GM18519 (cell line): ENCODE results near the gene ANO4.
"Not testable (repeated sequence)": the region's sequence is repeated elsewhere in the genome, so short reads cannot be mapped to it uniquely, and the experiment has no call there.

Experiments
- ATAC-seq: cut with Tn5 transposase; IDR thresholded peaks from one replicate; pipeline ENCODE4 v1.9.1; 2021; ENCODE audit warnings: mild to moderate bottlenecking, moderate library complexity; ENCODE audit not compliant: unreplicated experiment, low FRiP score

ANO4 gene

GRCh38 chr12:100867639-100868393, 73.2 kb downstream of the ANO4 start:
- no peak for ATAC-seq

- ATAC-seq: no peak
Observed at GRCh38 chr12:100868487-100868886, 73.9 kb downstream of the ANO4 start.

- no peak for ATAC-seq
Observed at GRCh38 chr12:100871195-100871734, 76.7 kb downstream of the ANO4 start.

DNA sequence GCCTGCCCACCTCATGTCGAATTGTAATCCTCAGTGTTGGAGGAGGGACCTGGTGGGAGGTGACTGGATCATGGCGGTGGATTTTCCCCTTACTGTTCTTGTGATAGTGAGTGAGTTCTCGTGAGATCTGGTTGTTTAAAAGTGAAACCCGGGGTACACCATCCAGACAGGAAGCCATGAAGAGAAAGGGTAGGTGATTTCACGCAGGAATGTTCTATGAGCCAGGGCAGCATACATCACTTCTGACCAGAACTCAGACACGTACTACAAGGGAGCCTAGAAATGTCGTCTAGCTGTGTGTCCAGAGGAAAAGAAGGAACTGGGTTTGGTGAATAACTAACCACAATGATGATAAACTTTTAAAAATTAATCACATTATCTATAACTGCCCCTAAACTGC, 80.6 kb downstream of the ANO4 start:
- no peak for ATAC-seq

DNA sequence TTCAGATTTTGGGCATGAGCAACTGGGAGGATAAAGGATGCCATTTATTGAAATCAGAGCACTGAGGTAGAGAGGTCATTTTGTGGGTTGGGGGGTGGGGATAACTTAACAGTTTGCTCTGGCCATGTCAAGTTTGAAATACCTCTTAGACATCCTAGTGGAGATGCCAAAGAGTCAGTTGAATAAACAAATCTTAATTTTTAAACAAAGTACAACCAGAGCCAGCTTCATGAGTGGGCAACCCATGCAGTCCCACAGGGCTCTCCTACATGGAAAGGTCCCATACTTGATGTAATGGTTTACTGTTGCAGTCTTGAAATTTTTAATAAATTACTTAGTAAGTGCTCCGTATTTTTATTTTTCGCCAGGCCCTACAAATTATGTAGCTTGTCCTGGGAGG, 81.2 kb downstream of the ANO4 start:
- no peak for ATAC-seq

GRCh38 chr12:100877776-100878175, 83.2 kb downstream of the ANO4 start:
- ATAC-seq: no peak

DNA sequence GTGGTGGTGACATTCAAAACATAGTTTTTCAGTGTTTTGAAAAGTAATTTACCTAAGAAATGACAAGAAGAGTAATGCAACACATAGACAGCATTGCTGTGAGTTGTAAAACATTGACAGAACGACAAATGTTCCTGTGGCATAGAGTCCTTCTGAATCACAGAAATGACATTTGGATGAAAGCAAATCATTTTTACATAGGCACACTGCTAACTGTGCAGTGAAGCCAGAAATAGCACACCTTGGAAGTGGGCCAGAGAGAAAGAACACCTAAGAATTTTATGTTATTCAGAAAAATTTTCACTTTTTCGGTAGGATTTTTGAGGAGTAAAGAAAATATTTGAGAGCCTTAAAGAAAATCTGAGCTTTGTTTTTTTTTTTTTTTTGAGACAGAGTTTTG, 100.6 kb downstream of the ANO4 start:
- no peak for ATAC-seq

DNA sequence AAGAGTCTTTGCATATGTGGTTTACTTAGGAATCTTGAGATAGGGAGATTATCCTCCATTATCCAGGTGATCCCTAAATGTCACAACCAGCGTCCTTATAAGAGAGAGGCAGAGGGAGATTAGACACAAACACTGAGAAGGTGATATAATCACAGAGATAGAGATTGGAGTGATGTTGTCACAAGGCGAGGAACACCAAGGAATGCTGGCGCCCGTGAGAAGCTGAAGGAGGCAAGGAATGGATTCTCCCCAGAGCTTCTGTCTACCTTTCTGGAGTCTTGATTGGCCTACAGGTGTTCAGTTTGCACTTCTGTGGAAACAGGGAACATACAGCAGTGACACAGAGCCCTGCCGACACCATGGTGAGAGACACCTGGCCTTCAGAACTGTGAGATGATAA, 101.6 kb downstream of the ANO4 start:
- no peak for ATAC-seq

DNA sequence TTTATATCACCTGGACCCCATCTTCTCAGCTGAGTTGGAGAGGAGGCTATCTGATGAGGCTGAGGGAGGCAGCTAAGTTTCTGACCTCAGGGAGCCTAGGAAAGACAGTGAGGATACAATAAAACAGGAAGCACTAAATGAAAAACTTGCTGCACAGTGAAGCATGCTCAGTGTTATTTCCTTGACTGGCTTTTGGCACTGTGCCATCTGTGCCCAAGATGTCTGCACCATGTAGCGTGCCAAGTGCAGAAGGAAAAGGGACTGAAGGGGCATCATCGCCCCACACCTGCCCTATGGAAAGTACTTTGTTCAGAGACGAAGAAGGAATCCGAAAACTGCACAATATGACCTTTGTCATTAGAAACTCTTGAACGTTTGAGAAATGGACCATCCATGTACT, 102.7 kb downstream of the ANO4 start:
- ATAC-seq: no peak

DNA sequence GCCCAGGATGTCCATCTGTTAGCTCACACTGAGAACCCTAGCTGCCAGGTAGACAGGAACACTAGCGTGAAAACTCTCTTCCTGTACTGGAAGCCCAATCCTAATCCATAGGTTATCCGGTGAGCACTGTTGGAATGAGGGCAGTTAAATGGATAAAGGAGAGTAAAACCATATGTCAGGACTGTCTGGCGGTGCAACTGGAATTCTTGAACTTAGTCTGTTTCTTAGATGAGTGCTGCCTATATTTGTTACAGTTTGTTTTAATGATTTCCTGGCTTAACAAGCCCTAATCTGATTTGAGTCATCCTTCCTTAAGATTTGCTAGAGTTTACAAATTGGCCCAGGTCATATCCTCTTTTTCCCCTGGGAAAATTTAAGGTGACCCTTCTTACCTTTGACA, 104.7 kb downstream of the ANO4 start:
- no peak for ATAC-seq

DNA sequence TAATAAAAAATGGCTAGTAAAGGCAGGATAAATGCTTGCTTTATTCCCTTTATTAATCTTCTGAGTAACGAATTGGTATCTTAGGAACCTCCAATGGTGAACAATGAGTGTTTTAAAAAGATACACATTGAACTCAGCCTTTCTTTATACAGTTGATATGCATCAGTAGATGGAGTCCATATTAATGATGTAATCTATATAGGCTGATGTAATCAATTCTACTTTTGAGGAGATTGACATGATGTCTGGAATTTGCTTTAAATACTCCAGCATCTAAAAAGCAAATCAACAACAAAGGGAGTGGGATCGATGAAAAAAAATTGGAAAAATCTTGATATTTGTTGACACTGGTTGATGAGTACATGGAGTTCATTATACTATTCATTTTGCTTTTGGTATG, 106.2 kb downstream of the ANO4 start:
- no peak for ATAC-seq

- ATAC-seq: no peak
Observed at GRCh38 chr12:100901266-100901665, 106.7 kb downstream of the ANO4 start.

DNA sequence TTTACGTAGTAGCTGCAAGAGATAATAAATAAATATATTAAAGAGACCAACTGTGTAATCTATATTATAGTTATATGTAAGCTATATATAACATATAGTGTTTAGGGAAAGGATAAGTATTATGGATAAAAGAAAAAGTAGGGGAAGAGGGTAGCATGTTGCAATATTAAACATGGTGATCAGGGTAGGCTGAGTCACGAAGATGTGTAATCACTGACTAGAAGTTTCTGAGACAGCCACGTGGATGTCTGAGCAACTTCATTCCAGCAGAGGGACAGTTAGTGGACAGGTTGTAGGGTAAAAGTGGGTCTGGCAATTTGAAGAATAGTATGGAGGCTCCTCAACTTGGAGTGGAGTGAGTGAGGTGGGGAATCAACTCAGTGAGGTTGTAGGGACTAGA, 109.7 kb downstream of the ANO4 start:
- ATAC-seq: no peak

GRCh38 chr12:100908501-100908900, 113.9 kb downstream of the ANO4 start:
- ATAC-seq: no peak

- no peak for ATAC-seq
Observed at GRCh38 chr12:100913872-100914592, 119.5 kb downstream of the ANO4 start.

DNA sequence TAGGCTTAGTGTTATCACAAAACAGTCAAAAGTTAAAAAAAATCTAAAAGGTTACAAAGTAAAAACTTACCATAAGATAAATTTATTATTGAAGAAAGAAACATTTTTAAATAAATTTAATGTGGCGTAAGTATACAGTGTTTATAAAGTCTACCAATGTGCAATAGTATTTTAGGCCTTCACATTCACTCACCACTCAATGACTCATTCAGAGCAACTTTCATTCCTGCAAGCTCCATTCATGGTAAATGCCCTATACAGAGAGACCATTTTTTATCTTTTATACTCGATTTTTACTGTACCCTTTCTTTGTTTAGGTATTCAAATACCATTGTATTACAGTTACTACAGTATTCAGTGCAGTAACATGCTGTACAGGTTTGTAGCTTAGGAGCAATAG, 124.5 kb downstream of the ANO4 start:
- ATAC-seq: no peak

DNA sequence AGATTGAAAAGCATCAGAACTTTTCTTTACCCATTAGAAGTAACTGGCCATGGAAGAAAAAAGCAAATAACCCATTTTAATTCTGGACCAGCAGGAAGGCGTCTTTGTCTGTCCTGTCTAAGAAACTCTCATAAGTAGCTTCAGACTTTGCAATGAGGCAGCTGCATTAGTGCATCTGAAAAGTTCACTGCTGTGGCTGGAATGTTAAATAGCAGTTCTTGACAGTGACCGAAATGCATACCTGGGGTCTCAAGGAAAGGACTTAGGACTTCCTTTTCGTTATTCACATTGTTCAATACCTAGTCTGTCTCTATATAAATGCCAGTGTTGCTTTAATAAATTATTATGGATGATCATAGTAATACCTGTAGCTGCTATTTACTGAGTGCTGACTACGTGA, 125.9 kb downstream of the ANO4 start:
- ATAC-seq: no peak

DNA sequence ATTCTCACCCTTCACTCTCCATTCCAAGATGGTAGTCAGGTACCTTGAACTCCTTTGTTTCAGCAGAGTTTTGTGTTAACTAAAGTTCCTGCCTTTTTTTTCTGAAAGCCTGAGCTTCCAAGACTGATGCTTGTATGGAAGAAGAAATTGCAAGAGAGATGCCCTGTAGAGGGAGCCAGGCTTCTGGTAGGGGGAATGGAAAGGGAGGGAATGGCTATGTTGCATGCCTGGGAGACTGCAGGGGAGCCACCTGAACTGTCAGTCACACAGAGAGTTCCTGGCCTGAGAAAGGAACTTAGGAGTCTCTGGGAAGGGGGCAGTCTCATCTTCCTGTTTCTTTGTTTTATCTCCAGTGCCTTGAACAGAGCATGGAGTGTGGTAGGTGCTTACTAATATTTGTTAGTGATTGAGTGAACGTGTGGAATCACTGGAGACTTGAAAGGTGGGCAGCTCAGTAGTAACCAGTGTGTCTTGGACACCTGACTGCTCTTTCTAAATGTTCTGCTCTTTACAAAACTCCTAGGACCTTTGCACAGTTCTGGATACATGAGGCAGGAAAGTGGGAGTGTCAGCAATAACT, 132.2 kb downstream of the ANO4 start:
- ATAC-seq: no peak

- ATAC-seq: no peak
Observed at GRCh38 chr12:100927826-100928225, 133.2 kb downstream of the ANO4 start.

DNA sequence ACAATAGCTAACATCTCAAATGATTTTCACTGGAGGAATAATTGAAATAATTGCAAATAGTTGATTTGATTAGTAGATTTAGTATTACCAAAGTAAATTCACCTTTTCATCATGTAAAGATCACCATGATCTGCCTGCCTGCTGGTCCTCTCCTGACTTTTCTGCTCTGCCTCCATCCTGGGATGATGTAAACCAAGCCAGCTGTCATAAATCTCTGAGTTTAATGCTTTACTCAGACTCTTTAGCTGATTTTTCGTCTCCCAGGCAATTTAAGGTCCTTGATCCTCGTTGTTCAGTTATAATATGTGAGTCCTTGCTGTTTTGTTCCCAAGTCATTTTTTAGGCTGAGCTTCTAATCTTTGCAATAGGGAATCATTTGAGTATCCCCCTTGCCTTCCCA, 138.0 kb downstream of the ANO4 start:
- ATAC-seq: no peak

GRCh38 chr12:100933531-100933930, 139.0 kb downstream of the ANO4 start:
- not testable (repeated sequence) for ATAC-seq

DNA sequence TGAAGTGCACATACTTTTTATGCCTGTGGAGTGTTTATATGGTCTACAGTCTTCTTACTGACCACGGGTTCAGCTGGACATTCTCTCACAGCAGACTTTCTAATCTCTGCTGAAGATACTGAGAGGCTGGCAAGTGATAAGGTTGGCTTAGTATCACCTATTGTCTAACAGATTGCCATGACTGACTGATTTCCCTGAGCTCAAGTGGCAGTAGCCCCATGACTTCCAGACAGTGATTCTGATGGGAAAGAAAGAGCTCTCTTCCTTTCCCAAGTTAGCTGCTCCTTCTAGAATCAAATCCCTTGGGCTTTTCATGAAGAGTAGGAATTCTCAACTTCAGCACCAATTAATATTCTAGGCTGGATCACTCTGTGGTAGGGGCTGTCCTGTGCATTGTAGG, 141.4 kb downstream of the ANO4 start:
- no peak for ATAC-seq
